Right lobe of liver (tissue), 6 donors: Measurements from ENCODE around the gene KRTAP22-2. TPM values are rescaled to one million over a fixed set of nuclear protein-coding genes. Genes with fewer than 3 reads are reported as not detected.

Experiments used
- ATAC-seq, 4 donors: fragments of 200-7000 bp; cut with Tn5 transposase; one replicate each; pipeline ENCODE4 v1.9.1; 2020; ENCODE audit warnings: mild to moderate bottlenecking in 4 of 4, moderate library complexity in 4 of 4
- DNase-seq, 3 donors: peaks; one replicate each; pipeline ENCODE4 v3.0.0-alpha.2; 2020
- H3K27ac ChIP-seq, 3 donors: fragments of 200-600 bp; one replicate each; pipeline ENCODE4 v1.8.0; 2022
- H3K27me3 ChIP-seq, 2 donors: fragments of 200-600 bp; one replicate each; pipeline ENCODE4 v1.8.0; 2022
- H3K36me3 ChIP-seq, 4 donors: fragments of 200-600 bp; sonication (generic) in 1 of 4; one replicate each; pipeline versions ENCODE4 v1.5.1 to v1.8.0; 2017 to 2022; ENCODE audit warnings: control low read depth in 1 of 4
- H3K4me1 ChIP-seq, 4 donors: fragments of 200-600 bp; sonication (generic) in 1 of 4; one replicate each; pipeline versions ENCODE4 v1.5.1 to v1.8.0; 2017 to 2022; ENCODE audit warnings: control low read depth in 1 of 4
- H3K4me3 ChIP-seq, 3 donors: fragments of 200-600 bp; one replicate each; pipeline ENCODE4 v1.8.0; 2022
- H3K9me3 ChIP-seq, 4 donors: fragments of 200-600 bp; sonication (generic) in 1 of 4; one replicate each; pipeline versions ENCODE4 v1.5.1 to v1.8.0; 2017 to 2022; ENCODE audit warnings: control low read depth in 1 of 4
- POLR2A ChIP-seq: fragments of 450-650 bp; IDR thresholded peaks from one replicate; pipeline ENCODE4 v1.6.1; 2017; ENCODE audit warnings: antibody characterized with exemption, mild to moderate bottlenecking
- WGBS: methylation state at CpG from one replicate; pipeline ENCODE4 v1.1.6; 2018; ENCODE audit warnings: low coverage, low lambda C conversion rate; ENCODE audit not compliant: insufficient coverage; ENCODE audit errors: missing lambda C conversion rate; 5-methylcytosine and 5-hydroxymethylcytosine counted together
- intact Hi-C, 2 donors: fragments of 100-400 bp; cut with DNase I; formaldehyde crosslinking; loops; one replicate each; pipeline versions ENCODE4 v1.11.2 to v1.14.1; 2022
- long read RNA-seq: library from polyadenylated mRNA; unstranded; transcript quantifications from one replicate; pipeline ENCODE4 v2.0.0, GENCODE V29; 2019
- total RNA-seq, 6 experiments: library from RNA; depleted of rRNA in 2 of 6; stranded (reverse); fragments of >200 nt in 2 of 6; fragmentation: NEBNext Ultra II Directional in 3 of 6; extraction: Animal tissue kit (Norgen Biotek cat#: 25700) in 3 of 6; gene quantifications; one replicate each; pipeline versions ENCODE4 v1.1.0 to v1.2.4, GENCODE V29; 2016 to 2023
- TF ChIP-seq, protein P1 (sequence below), 4 donors: fragments of 200-600 bp in 3 of 4; fragments of 450-650 bp in 1 of 4; IDR thresholded peaks; one replicate each; pipeline versions ENCODE4 v1.5.1 to v1.8.0; 2016 to 2022; ENCODE audit warnings: antibody characterized with exemption in 4 of 4, mild to moderate bottlenecking in 2 of 4
- donor health status: DM: no; HTN: yes; CAD: no.
- donor health status: DM: no; HTN: no; CAD: no.
- donor health status: DM: no; HTN: no; CAD: no.
- donor health status: DM: no; HTN: yes; CAD: no.
- donor health status: DM: no; HTN: yes; CAD: no.

KRTAP22-2 gene
- total RNA-seq: not detected
- long read RNA-seq: 0 reads

DNA sequence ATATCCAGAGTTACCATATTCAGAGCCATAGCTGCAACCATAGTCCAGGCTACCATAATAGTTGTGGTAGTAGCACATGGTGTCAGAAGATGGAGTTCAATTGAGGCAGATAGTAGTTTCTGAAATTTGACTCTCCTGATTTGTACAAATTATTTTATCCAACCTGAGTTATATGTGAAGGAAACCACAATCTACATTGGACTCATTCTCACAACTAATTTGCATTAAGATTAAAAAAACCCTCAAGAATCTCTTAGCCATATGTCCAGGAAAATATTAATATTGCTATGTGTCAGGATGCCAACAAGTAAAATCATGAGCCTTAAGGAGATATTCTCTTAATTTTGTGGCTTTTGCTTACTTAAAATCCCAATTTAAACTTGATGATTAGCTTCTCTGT, at the start of gene KRTAP22-2:
Gene KRTAP22-2, minus strand, starts transcription at position 101 of the 400 bp plus-strand sequence.
- intact Hi-C loops: no loop called here
- Histone ChIP-seq H3K36me3 (no peaks in the 10 kb centered on the region), H3K4me1 (no peaks in the 10 kb centered on the region), H3K4me3 (no peak within 1 kb of the TSS), H3K27me3 (no peaks in the 10 kb centered on the region), H3K27ac (no peak within 1 kb of the TSS), H3K9me3 (no peaks in the 10 kb centered on the region)
- DNase-seq: no peak
- no peak for ATAC-seq
- TF ChIP-seq, protein P1, sequence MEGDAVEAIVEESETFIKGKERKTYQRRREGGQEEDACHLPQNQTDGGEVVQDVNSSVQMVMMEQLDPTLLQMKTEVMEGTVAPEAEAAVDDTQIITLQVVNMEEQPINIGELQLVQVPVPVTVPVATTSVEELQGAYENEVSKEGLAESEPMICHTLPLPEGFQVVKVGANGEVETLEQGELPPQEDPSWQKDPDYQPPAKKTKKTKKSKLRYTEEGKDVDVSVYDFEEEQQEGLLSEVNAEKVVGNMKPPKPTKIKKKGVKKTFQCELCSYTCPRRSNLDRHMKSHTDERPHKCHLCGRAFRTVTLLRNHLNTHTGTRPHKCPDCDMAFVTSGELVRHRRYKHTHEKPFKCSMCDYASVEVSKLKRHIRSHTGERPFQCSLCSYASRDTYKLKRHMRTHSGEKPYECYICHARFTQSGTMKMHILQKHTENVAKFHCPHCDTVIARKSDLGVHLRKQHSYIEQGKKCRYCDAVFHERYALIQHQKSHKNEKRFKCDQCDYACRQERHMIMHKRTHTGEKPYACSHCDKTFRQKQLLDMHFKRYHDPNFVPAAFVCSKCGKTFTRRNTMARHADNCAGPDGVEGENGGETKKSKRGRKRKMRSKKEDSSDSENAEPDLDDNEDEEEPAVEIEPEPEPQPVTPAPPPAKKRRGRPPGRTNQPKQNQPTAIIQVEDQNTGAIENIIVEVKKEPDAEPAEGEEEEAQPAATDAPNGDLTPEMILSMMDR (IDR thresholded peaks at IDR 0.05): no peak
- TF ChIP-seq POLR2A: no peak

DNA sequence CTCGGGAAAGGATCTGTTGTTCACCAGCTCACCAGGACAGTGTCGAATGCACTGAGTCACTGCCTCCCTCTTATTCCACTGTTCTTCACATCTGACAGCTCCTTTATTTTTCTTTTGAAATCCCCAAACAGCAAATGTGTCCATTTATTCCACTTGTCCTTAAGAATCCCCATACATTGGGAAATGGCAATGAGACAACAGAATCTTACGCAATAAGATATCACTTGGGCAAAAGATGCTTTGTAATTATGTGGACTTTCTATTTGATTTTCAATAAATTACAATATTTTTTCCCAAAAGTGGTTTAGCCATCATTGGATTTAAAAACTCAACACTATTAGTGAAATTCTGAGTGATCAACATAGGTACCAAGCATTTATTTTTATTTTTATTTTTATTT, 48.5 kb upstream of the KRTAP22-2 start:
- ATAC-seq: no peak
- no peaks in the 10 kb centered on the region for H3K9me3 ChIP-seq
- TF ChIP-seq, protein P1 (IDR thresholded peaks at IDR 0.05): no peak
- no peak for TF ChIP-seq POLR2A

DNA sequence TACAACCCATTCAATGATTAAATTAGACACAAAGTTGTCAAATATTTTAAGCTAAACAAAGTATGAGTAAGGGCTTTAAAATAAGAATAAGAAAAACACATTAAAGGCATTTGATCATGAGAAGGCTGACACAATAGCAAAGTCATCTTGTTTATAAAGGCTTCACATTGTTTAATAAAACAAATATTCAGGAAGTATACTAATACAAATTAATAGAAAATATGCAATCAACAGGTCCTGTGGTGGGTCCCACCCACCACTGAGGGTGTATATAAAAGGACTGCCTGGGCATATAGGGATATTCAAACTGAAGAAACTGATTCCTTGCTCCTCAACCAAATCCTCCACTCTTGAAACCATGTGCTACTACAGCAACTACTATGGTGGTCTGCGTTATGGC, 44.7 kb upstream of the KRTAP22-2 start, which contains the start of gene KRTAP20-2:
Gene KRTAP20-2, plus strand, starts transcription at position 301 of the 400 bp plus-strand sequence. Its CDS starts 58 bp downstream, at position 359.
- Histone ChIP-seq H3K36me3 (no peaks in the 10 kb centered on the region), H3K4me1 (no peaks in the 10 kb centered on the region), H3K9me3 (no peaks in the 10 kb centered on the region), H3K27ac (no peak within 1 kb of the TSS), H3K27me3 (no peaks in the 10 kb centered on the region), H3K4me3 (no peak within 1 kb of the TSS)
- DNase-seq: no peak
- intact Hi-C loops: no loop called here
- no peak for ATAC-seq
- WGBS: no CpG with 5 or more reads among the region's 1 CpG
- TF ChIP-seq, protein P1 (IDR thresholded peaks at IDR 0.05): no peak
- no peak for TF ChIP-seq POLR2A

More for the DNA sequence above, 48.5 kb upstream of the KRTAP22-2 start:
- intact Hi-C loops: no loop called here
- Histone ChIP-seq H3K4me1 (no peaks in the 10 kb centered on the region), H3K36me3 (no peaks in the 10 kb centered on the region), H3K27me3 (no peaks in the 10 kb centered on the region), H3K27ac (no peak overlapping the region), H3K4me3 (no peak overlapping the region)
- WGBS: 90% methylated on average over 3 of the region's 3 CpGs
- no peak for DNase-seq

DNA sequence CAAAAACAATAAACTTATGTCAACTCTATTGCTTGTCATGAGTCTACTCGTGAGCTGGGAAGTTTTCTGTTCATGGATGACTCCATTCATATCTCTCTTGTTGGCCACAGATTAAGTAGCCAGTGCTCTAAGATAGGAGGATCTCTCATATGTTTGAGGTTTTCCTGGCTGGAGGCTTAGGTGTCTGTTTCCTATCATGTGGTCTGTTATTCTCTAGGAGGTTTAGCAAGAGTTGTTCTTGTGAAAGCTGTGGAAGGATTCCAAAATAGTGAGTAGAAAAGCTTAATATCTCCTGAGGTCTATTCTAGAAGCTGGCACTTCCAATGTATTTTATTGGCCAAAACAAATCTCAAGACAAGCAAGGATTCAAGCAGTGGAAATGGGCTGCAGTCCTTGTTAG, 39.0 kb upstream of the KRTAP22-2 start:
- no peaks in the 10 kb centered on the region for H3K9me3 ChIP-seq
- DNase-seq (no peak), ATAC-seq (no peak)
- no peak overlapping the region for H3K4me3 ChIP-seq
- intact Hi-C loops: no loop called here
- no peak overlapping the region for H3K27ac ChIP-seq
- no peaks in the 10 kb centered on the region for H3K4me1 ChIP-seq
- H3K27me3 ChIP-seq: no peaks in the 10 kb centered on the region
- no peaks in the 10 kb centered on the region for H3K36me3 ChIP-seq
- TF ChIP-seq, protein P1 (IDR thresholded peaks at IDR 0.05): no peak
- no peak for TF ChIP-seq POLR2A
- 40% methylated on average over 1 of the region's 1 CpG for WGBS

DNA sequence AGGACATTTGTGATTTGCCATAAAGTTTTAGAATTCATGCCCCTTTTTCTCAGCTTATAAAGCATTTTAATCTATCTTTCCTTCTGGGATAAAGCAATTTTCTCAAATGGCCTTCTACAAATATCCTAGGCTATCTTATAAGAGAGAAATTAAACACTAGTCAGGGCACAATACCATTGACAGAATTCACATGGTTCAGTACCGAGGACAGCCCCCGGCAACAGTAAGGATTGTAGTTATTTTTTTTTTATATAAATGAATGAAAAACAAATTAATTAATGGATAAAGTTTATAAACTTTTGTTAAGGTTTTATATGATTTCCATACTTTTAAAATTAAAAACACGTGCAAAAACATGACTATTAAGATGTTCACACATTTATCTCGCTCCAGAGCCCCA, 37.9 kb upstream of the KRTAP22-2 start:
- 62% methylated on average over 4 of the region's 4 CpGs for WGBS
- H3K9me3 ChIP-seq: no peaks in the 10 kb centered on the region
- intact Hi-C loops: no loop called here

More for the DNA sequence above, 37.9 kb upstream of the KRTAP22-2 start:
- no peaks in the 10 kb centered on the region for H3K27me3 ChIP-seq
- TF ChIP-seq, protein P1 (IDR thresholded peaks at IDR 0.05): no peak
- TF ChIP-seq POLR2A: no peak
- H3K36me3 ChIP-seq: no peaks in the 10 kb centered on the region
- no peak overlapping the region for H3K27ac ChIP-seq
- DNase-seq (no peak), ATAC-seq (no peak)
- no peak overlapping the region for H3K4me3 ChIP-seq
- no peaks in the 10 kb centered on the region for H3K4me1 ChIP-seq
